AG10803 (cell line): ENCODE measurements around the gene KISS1R.
"Not testable (repeated sequence)": the region's sequence is repeated elsewhere in the genome, so short reads cannot be mapped to it uniquely, and the experiment has no call there.

ENCODE experiments used
- DNase-seq: peaks from one replicate; pipeline ENCODE4 v3.0.0; 2010; ENCODE audit warnings: low read depth
- H3K4me3 ChIP-seq: 2 replicates; pipeline ENCODE4 v1.5.1; 2011; ENCODE audit warnings: mild to moderate bottlenecking, low read length, control low read depth
- TF ChIP-seq, protein P1 (sequence below): conservative IDR thresholded peaks from 2 replicates; pipeline ENCODE4 v1.5.1; 2011; ENCODE audit warnings: mild to moderate bottlenecking, low read length, control low read depth, inconsistent platforms

KISS1R gene

DNA sequence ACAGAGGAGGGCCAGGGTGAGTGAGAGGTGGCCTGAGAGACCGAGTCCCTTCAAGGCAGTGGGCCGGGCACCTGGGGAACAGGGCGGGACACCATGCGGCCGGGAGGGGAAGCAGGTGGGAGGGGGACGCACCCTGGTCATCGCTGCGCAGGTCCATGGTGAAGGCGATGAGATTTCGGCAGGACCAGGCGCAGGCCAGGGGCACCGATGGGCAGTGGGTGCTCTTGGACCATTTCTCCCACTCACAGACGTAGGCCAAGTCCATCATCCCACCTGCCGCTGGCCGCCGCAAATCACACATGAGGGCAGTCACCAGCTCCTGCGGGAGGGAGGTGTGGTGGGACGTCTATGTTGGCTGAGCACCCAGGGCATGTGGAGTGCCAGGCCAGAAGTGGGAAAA lies 26.3 kb upstream of the KISS1R start:
- H3K4me3 ChIP-seq, result no peak overlapping the region
- no peak for DNase-seq
- TF ChIP-seq, protein P1, sequence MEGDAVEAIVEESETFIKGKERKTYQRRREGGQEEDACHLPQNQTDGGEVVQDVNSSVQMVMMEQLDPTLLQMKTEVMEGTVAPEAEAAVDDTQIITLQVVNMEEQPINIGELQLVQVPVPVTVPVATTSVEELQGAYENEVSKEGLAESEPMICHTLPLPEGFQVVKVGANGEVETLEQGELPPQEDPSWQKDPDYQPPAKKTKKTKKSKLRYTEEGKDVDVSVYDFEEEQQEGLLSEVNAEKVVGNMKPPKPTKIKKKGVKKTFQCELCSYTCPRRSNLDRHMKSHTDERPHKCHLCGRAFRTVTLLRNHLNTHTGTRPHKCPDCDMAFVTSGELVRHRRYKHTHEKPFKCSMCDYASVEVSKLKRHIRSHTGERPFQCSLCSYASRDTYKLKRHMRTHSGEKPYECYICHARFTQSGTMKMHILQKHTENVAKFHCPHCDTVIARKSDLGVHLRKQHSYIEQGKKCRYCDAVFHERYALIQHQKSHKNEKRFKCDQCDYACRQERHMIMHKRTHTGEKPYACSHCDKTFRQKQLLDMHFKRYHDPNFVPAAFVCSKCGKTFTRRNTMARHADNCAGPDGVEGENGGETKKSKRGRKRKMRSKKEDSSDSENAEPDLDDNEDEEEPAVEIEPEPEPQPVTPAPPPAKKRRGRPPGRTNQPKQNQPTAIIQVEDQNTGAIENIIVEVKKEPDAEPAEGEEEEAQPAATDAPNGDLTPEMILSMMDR, result no peak

DNA sequence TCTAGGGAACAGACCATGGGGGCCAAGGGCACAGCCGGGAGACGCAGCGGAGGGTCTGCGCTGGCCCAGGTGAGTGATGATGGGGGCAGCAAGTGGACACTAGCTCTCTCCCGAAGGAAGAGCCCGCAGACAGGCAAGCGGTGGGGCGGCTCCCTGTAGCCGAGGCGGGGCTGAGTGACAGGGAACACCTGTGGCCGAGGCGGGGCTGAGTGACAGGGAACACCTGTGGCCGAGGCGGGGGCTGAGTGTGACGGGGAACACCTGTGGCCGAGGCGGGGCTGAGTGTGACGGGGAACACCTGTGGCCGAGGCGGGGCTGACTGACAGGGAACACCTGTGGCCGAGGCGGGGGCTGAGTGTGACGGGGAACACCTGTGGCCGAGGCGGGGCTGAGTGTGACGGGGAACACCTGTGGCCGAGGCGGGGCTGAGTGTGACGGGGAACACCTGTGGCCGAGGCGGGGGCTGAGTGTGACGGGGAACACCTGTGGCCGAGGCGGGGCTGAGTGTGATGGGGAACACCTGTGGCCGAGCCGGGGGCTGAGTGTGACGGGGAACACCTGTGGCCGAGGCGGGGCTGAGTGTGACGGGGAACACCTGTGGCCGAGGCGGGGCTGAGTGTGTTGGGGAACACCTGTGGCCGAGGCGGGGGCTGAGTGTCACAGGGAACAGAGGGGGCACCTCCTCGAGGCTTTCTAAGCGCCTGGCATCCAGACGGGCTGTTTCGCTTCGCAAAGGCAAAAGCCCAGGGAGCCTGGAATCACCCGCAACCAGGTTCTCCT lies 25.5 kb upstream of the KISS1R start:
- H3K4me3 ChIP-seq, result peak overlapping the region; percentile 82
- DNase-seq, result not testable (repeated sequence)

DNA sequence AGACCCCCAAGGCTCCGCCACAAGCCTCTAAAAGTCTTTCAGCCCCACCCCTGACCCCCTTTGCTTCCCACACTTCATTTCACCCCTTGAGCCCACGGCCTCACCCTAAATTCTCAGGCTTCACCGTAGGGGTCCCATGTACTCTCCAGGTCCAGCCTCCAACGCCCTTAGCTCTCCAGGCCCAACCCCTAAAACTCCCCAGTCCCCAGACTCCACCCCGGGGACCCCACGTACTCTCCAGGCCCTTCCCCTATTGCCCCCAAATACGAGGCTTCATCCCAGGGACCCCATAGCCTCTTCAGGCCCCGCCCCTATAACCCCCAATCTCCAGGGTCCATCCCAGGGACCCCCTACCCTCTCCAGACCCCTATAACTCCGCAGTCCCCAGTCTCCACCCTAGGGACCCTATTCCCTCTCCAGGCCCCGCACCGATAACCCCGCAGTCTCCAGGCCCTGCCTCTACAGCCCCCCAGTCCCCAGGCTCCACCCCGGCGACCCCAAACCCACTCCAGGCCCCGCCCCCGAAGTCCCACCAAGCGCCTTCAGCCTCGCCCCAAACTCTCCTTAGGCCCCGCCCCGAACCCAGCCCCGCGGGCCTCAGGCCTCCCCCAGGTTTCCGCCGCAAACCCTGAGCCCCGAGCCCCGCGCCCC lies 24.8 kb upstream of the KISS1R start:
- H3K4me3 ChIP-seq, result peak overlapping the region; percentile 82
- DNase-seq, result no peak
- TF ChIP-seq, protein P1, result no peak

DNA sequence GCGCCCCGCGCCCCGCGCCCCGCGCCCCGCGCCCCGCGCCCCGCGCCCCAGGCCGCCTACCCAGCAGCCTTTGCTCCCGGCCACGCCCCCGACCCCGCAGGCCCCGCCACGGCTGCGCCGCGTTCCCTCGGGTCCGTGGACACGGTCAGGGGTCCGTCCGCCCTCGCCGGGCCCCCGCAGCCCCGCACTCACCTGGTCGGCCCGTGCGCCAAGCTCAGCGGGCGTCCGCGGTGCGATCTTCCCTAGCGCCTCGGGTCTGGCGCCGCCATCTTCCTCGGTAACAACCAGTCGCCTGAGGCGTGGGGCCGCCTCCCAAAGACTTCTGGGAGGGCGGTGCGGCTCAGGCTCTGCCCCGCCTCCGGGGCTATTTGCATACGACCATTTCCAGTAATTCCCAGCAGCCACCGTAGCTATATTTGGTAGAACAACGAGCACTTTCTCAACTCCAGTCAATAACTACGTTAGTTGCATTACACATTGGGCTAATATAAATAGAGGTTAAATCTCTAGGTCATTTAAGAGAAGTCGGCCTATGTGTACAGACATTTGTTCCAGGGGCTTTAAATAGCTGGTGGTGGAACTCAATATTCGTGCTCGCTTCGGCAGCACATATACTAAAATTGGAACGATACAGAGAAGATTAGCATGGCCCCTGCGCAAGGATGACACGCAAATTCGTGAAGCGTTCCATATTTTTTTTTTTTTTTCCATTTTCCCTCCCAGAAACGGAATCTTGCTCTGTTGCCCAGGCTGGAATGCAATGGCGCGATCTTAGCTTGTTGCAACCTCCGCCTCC lies 24.0 kb upstream of the KISS1R start, which contains the start of the genes MED16 and RNU6-9:
Gene MED16 (minus strand): TSS at position 294 of the 796 bp plus-strand sequence. CDS start 2,056 bp downstream, outside the sequence.
Gene RNU6-9 (plus strand): TSS at position 591 of the 796 bp plus-strand sequence.
- DNase-seq, result peak; percentile 92
- H3K4me3 ChIP-seq, result peak within 1 kb of the TSS; percentile 82
- TF ChIP-seq, protein P1, result no peak

DNA sequence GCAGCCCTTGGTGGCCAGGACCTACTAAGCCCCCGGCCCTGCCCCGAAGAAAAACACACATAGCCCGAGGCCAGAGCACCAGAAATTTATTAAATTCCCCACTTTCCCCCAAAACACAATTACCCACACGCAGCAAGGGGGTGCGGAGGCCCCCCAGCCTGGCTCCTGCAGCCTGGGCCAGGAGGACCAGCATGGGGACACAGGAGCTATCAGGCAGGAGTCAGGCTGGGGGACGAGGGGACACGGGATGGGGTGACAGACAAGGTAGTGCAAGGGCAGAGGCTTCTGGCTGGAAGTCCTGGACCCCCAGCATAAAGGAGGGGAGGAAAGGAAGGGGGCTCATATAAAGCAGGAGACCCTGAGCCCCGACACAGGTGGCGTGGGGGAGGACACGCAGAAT lies 20.7 kb upstream of the KISS1R start:
- no peak overlapping the region for H3K4me3 ChIP-seq
- DNase-seq, result no peak
- TF ChIP-seq, protein P1, result no peak

DNA sequence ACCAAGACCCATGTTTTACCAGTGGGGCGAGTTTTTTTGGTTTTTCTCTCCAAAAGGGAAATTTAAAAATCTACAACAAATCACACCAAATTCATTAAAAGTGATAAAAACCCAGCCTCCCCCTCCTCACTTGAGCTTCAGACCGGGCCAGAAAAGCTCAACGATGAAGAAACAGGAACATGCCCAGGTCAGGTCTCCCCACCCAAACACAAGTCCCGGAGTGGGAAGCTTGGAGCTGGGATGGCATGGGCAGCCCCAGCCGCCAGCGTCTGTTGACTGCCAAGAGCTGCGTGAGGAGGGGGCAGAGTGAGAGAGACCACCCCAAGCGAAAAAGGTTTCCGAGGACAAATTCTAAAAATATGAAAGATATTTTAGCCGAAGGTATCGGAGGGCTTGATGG lies 20.1 kb upstream of the KISS1R start:
- TF ChIP-seq, protein P1, result no peak
- no peak for DNase-seq
- H3K4me3 ChIP-seq, result no peak overlapping the region

DNA sequence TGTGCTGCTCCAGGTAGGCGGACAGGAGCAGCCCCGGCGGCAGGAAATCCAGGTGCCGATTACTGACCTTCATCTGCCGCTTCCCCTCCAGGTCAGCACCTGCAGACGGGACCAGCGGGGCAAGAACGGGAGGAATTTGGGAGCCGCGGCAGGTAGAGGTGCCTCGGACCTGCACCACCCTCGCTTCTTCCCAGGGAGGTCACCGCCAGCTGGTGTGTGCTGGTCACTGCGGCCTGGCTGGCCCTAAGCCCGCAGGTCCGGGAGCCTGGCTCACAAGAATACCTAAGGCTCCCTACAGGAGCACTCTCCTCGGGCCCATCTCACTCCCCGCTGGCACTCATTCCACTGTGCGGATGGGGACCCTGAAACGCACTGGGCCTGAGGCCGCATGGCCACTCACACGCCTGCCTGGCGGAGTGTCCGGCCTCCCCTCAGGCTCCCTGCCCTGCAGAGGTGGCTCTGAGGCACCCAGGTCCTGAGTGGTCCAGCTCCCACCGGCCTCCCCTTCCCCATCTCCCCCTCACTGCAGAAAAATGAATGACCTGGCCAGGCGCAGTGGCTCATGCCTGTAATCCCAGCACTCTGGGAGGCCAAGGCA lies 19.6 kb upstream of the KISS1R start:
- no peak overlapping the region for H3K4me3 ChIP-seq
- no peak for DNase-seq
- TF ChIP-seq, protein P1, result no peak
